A549 (cell line): ENCODE measurements around the gene KRTAP4-5. TPM values are rescaled to one million over a fixed set of nuclear protein-coding genes. Genes with fewer than 3 reads are reported as not detected.
A peak's percentile ranks its signal among the peaks of the same experiment; 100 is the strongest.

Source experiments
- ATAC-seq, 2 experiments: fragments of 200-7000 bp in 1 of 2; fragments of >200 bp in 1 of 2; cut with Nextera tagmentation in 1 of 2; cut with Tn5 transposase in 1 of 2; 3 replicates each; pipeline versions ENCODE4 v1.8.0 to v1.9.1; 2018 to 2020; ENCODE audit warnings: mild to moderate bottlenecking in 1 of 2, moderate library complexity in 1 of 2
- CTCF ChIA-PET: fragments of 300-600 bp; sonication (Branson Sonifier 250); formaldehyde crosslinking; extraction: SDS; loops from one replicate; lab custom pipeline; 2021; ENCODE audit warnings: antibody characterized with exemption, inconsistent platforms; lab: Yijun Ruan, JAX
- POLR2A ChIA-PET: fragments of 350-600 bp; formaldehyde crosslinking; extraction: SDS; loops from one replicate; lab custom pipeline; 2021; ENCODE audit warnings: antibody characterized with exemption, inconsistent platforms; lab: Yijun Ruan, JAX
- DNase-seq, 2 experiments: peaks; one replicate each; pipeline versions ENCODE4 v3.0.0 to v3.0.0-alpha.2; 2011 to 2016; ENCODE audit warnings: low read depth in 1 of 2, low spot score in 1 of 2
- FAIRE-seq: peaks from 2 replicates; lab custom pipeline; 2011; peaks lifted over from hg19 to GRCh38; lab: Jason Lieb, UNC
- H3K27ac ChIP-seq, 2 experiments: fragments of >200 bp; sonication (Bioruptor Twin); formaldehyde crosslinking; 3 replicates each; pipeline ENCODE4 v1.5.1; 2016 to 2017
- H3K4me1 ChIP-seq: fragments of >200 bp; sonication (Bioruptor Twin); formaldehyde crosslinking; 3 replicates; pipeline ENCODE4 v1.6.1; 2016
- H3K4me2 ChIP-seq: fragments of >200 bp; sonication (Bioruptor Twin); formaldehyde crosslinking; 3 replicates; pipeline ENCODE4 v1.6.1; 2016
- H3K4me3 ChIP-seq: fragments of >200 bp; sonication (Bioruptor Twin); formaldehyde crosslinking; 3 replicates; pipeline ENCODE4 v1.5.1; 2016
- H3K9me3 ChIP-seq: fragments of >200 bp; sonication (Bioruptor Twin); formaldehyde crosslinking; 3 replicates; pipeline ENCODE4 v1.6.1; 2016
- ATOH8 ChIP-seq: fragments of 250-450 bp; sonication (Bioruptor Pico); IDR thresholded peaks from 2 replicates; pipeline ENCODE4 v1.5.0; 2020; ENCODE audit warnings: low read depth, mild to moderate bottlenecking, moderate library complexity
- BHLHE40 ChIP-seq: IDR thresholded peaks from 2 replicates; pipeline ENCODE4 v1.6.1; 2012; ENCODE audit warnings: low read depth, low read length, inconsistent platforms
- CBX8 ChIP-seq: fragments of 200-600 bp; sonication (generic); IDR thresholded peaks from 2 replicates; pipeline ENCODE4 v1.6.1; 2016
- EHF ChIP-seq: fragments of 250-450 bp; sonication (Bioruptor Pico); IDR thresholded peaks from 2 replicates; pipeline ENCODE4 v1.5.0; 2020; ENCODE audit warnings: mild to moderate bottlenecking
- EP300 ChIP-seq, 2 experiments: fragments of >200 bp; sonication (Bioruptor Twin); formaldehyde crosslinking; IDR thresholded peaks; 2 replicates in 1 of 2; 3 replicates in 1 of 2; pipeline ENCODE4 v1.6.1; 2016 to 2017
- ESRRA ChIP-seq: fragments of 150-350 bp; IDR thresholded peaks from 2 replicates; pipeline ENCODE4 v1.6.1; 2014; ENCODE audit warnings: mild to moderate bottlenecking, low read length, borderline replicate concordance
- FOSB ChIP-seq: fragments of 250-450 bp; sonication (Bioruptor Pico); IDR thresholded peaks from 2 replicates; pipeline ENCODE4 v1.5.0; 2020; ENCODE audit warnings: mild to moderate bottlenecking, moderate library complexity
- FOSL2 ChIP-seq, 2 experiments: fragments of 450-650 bp in 1 of 2; fragments of >200 bp in 1 of 2; sonication (Bioruptor Twin) in 1 of 2; formaldehyde crosslinking; IDR thresholded peaks; 2 replicates each; pipeline versions ENCODE4 v1.5.0 to v1.6.1; 2016 to 2020; ENCODE audit warnings: mild to moderate bottlenecking in 1 of 2, moderate library complexity in 1 of 2
- HDAC2 ChIP-seq: fragments of 200-600 bp; sonication (generic); IDR thresholded peaks from 2 replicates; pipeline ENCODE4 v1.6.1; 2016
- HMGXB4 ChIP-seq: fragments of 250-450 bp; sonication (Bioruptor Pico); IDR thresholded peaks from 2 replicates; pipeline ENCODE4 v1.5.0; 2021; ENCODE audit warnings: mild to moderate bottlenecking, moderate library complexity, borderline replicate concordance
- KDM1A ChIP-seq: fragments of 200-600 bp; sonication (generic); IDR thresholded peaks from 2 replicates; pipeline ENCODE4 v1.6.1; 2016; ENCODE audit warnings: low read depth, mild to moderate bottlenecking
- NPAS2 ChIP-seq: fragments of 250-450 bp; sonication (Bioruptor Pico); IDR thresholded peaks from 2 replicates; pipeline ENCODE4 v1.8.0; 2022; ENCODE audit warnings: mild to moderate bottlenecking, moderate library complexity, borderline replicate concordance
- NR3C1 ChIP-seq: fragments of >200 bp; sonication (Bioruptor Twin); formaldehyde crosslinking; IDR thresholded peaks from 3 replicates; pipeline ENCODE4 v1.6.1; 2017
- PHF8 ChIP-seq: fragments of 200-600 bp; sonication (generic); IDR thresholded peaks from 2 replicates; pipeline ENCODE4 v1.6.1; 2016; ENCODE audit warnings: low read depth, mild to moderate bottlenecking, antibody characterized with exemption, moderate library complexity, borderline replicate concordance
- POLR2A ChIP-seq: IDR thresholded peaks from 2 replicates; pipeline ENCODE4 v1.6.1; 2012; ENCODE audit warnings: mild to moderate bottlenecking, low read length
- POLR2AphosphoS2 ChIP-seq: conservative IDR thresholded peaks from 2 replicates; pipeline ENCODE4 v1.6.1; 2012; ENCODE audit warnings: low read length, improper control_type of control experiment, inconsistent platforms
- RAD21 ChIP-seq, 2 experiments: fragments of >200 bp in 1 of 2; sonication (Bioruptor Twin) in 1 of 2; formaldehyde crosslinking in 1 of 2; IDR thresholded peaks in 1 of 2; conservative IDR thresholded peaks in 1 of 2; 2 replicates in 1 of 2; 3 replicates in 1 of 2; pipeline ENCODE4 v1.6.1; 2012 to 2018; ENCODE audit warnings: inconsistent platforms in 1 of 2
- RARB ChIP-seq: fragments of 250-450 bp; sonication (Bioruptor Pico); IDR thresholded peaks from 2 replicates; pipeline ENCODE4 v1.8.0; 2021; ENCODE audit warnings: mild to moderate bottlenecking, moderate library complexity
- RCOR1 ChIP-seq: fragments of 150-350 bp; IDR thresholded peaks from 2 replicates; pipeline ENCODE4 v1.6.1; 2014; ENCODE audit warnings: antibody characterized with exemption, low read length, low read depth
- RFX5 ChIP-seq: fragments of 450-650 bp; IDR thresholded peaks from 2 replicates; pipeline ENCODE4 v1.7.1; 2014; ENCODE audit warnings: antibody characterized with exemption, mild to moderate bottlenecking, moderate library complexity
- RNF2 ChIP-seq: fragments of 200-600 bp; sonication (generic); IDR thresholded peaks from 2 replicates; pipeline ENCODE4 v1.6.1; 2016; ENCODE audit warnings: low read depth, mild to moderate bottlenecking, antibody characterized with exemption, moderate library complexity, borderline replicate concordance
- TP53 ChIP-seq: fragments of 250-450 bp; sonication (Bioruptor Pico); IDR thresholded peaks from 2 replicates; pipeline ENCODE4 v1.5.0; 2021; ENCODE audit warnings: mild to moderate bottlenecking, moderate library complexity
- USF2 ChIP-seq: fragments of 450-650 bp; IDR thresholded peaks from 2 replicates; pipeline ENCODE4 v1.6.1; 2014; ENCODE audit warnings: antibody characterized with exemption
- ZC3H11A ChIP-seq: fragments of 450-650 bp; IDR thresholded peaks from 2 replicates; pipeline ENCODE4 v1.6.1; 2014; ENCODE audit warnings: antibody characterized with exemption, mild to moderate bottlenecking
- ZNF302 ChIP-seq: fragments of 250-450 bp; sonication (Bioruptor Pico); IDR thresholded peaks from 2 replicates; pipeline ENCODE4 v1.9.0; 2021; ENCODE audit warnings: inconsistent platforms, mild to moderate bottlenecking, moderate library complexity
- WGBS: methylation state at CpG from one replicate; pipeline ENCODE4 v1.1.6; 2017; ENCODE audit errors: missing lambda C conversion rate; 5-methylcytosine and 5-hydroxymethylcytosine counted together
- polyA minus RNA-seq: library from RNA; depleted of rRNA, polyadenylated mRNA; stranded (reverse); fragments of >200 nt; gene quantifications from 2 replicates; pipeline ENCODE4 v1.2.3, GENCODE V29; 2011; rRNA and poly(A)+ RNA removed
- polyA plus RNA-seq, 4 experiments: library from polyadenylated mRNA; depleted of rRNA in 3 of 4; stranded (reverse); fragments of >200 nt; fragmentation: RNase III in 1 of 4; extraction: RNeasy Plus Mini Kit Qiagen cat#74134 plus additional on column Dnase treatment in 1 of 4; gene quantifications; 2 replicates in 3 of 4; 3 replicates in 1 of 4; pipeline ENCODE4 v1.2.3, GENCODE V29; 2011 to 2017
- TF ChIP-seq, protein P1 (sequence below): fragments of >200 bp; sonication (Bioruptor Twin); formaldehyde crosslinking; IDR thresholded peaks from 3 replicates; pipeline ENCODE4 v1.5.1; 2016
- TF ChIP-seq, protein P2 (sequence below): fragments of >200 bp; sonication (Bioruptor Twin); formaldehyde crosslinking; IDR thresholded peaks from 3 replicates; pipeline ENCODE4 v1.6.1; 2016

KRTAP4-5 gene
- polyA plus RNA-seq (2011; rRNA removed) (not detected in 2 replicates), polyA plus RNA-seq (2017; fragmentation: RNase III; extraction: RNeasy Plus Mini Kit Qiagen cat#74134 plus additional on column Dnase treatment) (not detected in 3 replicates), polyA minus RNA-seq (not detected in 2 replicates)
- not detected in 2 replicates for polyA plus RNA-seq (2012; cell fraction: cytosol; rRNA removed)
- not detected in 2 replicates for polyA plus RNA-seq (2012; cell fraction: nucleus; rRNA removed)

DNA sequence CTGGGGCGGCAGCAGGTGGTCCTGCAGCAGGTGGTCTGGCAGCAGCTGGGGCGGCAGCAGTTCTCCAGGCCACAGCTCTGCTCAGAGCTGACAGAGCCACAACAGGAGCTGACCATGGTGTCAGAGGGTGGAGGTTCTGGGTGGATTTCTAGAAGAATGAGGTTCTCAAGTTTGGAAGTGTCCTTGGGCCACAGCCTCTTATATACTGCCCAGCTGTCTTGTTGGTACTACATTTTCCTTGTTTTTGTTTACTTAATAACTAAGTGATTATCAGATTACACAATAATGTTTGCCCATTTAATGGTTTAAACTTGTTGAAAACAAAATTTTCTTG, at the start of gene KRTAP4-5:
TSS of gene KRTAP4-5 (minus strand) at position 174 of the 334 bp plus-strand sequence. CDS start at position 116, 58 bp downstream.
- no peak within 1 kb of the TSS for H3K4me2 ChIP-seq
- no peaks in the 10 kb centered on the region for H3K9me3 ChIP-seq
- H3K27ac ChIP-seq: no peak within 1 kb of the TSS
- DNase-seq (no peak), FAIRE-seq (no peak), ATAC-seq (peak in 1 of 2 experiments; percentile 39; a peak in 1 of 6 replicates)
- TF ChIP-seq POLR2A (no peak), RFX5 (no peak), USF2 (no peak), ZC3H11A (no peak), RCOR1 (no peak), FOSB (CRISPR knock-in tag) (no peak), ESRRA (no peak), TP53 (CRISPR knock-in tag) (no peak), CBX8 (no peak), ZNF302 (no peak), BHLHE40 (no peak), HMGXB4 (CRISPR knock-in tag) (no peak), RARB (no peak), NR3C1 (no peak), EHF (no peak)
- TF ChIP-seq, protein P1, sequence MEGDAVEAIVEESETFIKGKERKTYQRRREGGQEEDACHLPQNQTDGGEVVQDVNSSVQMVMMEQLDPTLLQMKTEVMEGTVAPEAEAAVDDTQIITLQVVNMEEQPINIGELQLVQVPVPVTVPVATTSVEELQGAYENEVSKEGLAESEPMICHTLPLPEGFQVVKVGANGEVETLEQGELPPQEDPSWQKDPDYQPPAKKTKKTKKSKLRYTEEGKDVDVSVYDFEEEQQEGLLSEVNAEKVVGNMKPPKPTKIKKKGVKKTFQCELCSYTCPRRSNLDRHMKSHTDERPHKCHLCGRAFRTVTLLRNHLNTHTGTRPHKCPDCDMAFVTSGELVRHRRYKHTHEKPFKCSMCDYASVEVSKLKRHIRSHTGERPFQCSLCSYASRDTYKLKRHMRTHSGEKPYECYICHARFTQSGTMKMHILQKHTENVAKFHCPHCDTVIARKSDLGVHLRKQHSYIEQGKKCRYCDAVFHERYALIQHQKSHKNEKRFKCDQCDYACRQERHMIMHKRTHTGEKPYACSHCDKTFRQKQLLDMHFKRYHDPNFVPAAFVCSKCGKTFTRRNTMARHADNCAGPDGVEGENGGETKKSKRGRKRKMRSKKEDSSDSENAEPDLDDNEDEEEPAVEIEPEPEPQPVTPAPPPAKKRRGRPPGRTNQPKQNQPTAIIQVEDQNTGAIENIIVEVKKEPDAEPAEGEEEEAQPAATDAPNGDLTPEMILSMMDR: no peak
- ChIA-PET POLR2A (no interaction called here), CTCF (interaction anchor here (0.7 kb wide), 1 partner anchor 381 kb away, joined by 3 read pairs; no protein-coding TSS in a partner anchor)
- no peak within 1 kb of the TSS for H3K4me3 ChIP-seq
- 56% methylated on average over 2 of the region's 2 CpGs for WGBS
- H3K4me1 ChIP-seq: no peaks in the 10 kb centered on the region

- FAIRE-seq (no peak), DNase-seq (no peak), ATAC-seq (no peak)
- ChIA-PET POLR2A (no interaction called here), CTCF (no interaction called here)
- TF ChIP-seq NPAS2 (CRISPR knock-in tag): no peak
- no peak for TF ChIP-seq TP53 (CRISPR knock-in tag)
- TF ChIP-seq EHF: no peak
- no peak for TF ChIP-seq RNF2
- no peak for TF ChIP-seq ESRRA
- TF ChIP-seq ATOH8 (CRISPR knock-in tag): no peak
- TF ChIP-seq FOSL2 (IDR thresholded peaks at IDR 0.05): no peak
- TF ChIP-seq FOSL2 (CRISPR knock-in tag; IDR thresholded peaks at IDR 0.05): no peak
- no peak for TF ChIP-seq EP300 (IDR thresholded peaks at IDR 0.05)
- TF ChIP-seq KDM1A: no peak
- TF ChIP-seq POLR2AphosphoS2: no peak
- no peak for TF ChIP-seq NR3C1
- no peak for TF ChIP-seq RCOR1
- TF ChIP-seq PHF8: no peak
- TF ChIP-seq RAD21 (conservative IDR thresholded peaks at IDR 0.05 in 1 of 2, IDR thresholded peaks at IDR 0.05 in 1 of 2): no peak
- no peak for TF ChIP-seq ZC3H11A
- no peak for TF ChIP-seq HDAC2
- TF ChIP-seq, protein P2, sequence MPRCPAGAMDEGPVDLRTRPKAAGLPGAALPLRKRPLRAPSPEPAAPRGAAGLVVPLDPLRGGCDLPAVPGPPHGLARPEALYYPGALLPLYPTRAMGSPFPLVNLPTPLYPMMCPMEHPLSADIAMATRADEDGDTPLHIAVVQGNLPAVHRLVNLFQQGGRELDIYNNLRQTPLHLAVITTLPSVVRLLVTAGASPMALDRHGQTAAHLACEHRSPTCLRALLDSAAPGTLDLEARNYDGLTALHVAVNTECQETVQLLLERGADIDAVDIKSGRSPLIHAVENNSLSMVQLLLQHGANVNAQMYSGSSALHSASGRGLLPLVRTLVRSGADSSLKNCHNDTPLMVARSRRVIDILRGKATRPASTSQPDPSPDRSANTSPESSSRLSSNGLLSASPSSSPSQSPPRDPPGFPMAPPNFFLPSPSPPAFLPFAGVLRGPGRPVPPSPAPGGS: no peak
- TF ChIP-seq RARB: no peak
- no peak overlapping the region for H3K4me2 ChIP-seq
- 19% methylated on average over 1 of the region's 1 CpG for WGBS
- H3K4me3 ChIP-seq: no peak overlapping the region
- no peaks in the 10 kb centered on the region for H3K4me1 ChIP-seq
- 0 out of 3 replicates have a peak, but pooled peaks cover 2% of the 10 kb centered on the region for H3K9me3 ChIP-seq
- no peak overlapping the region for H3K27ac ChIP-seq
These were observed 46.4 kb upstream of the KRTAP4-5 start for GRCh38 chr17:41196068-41196467.
